Erythroblast (primary cell): Measurements from ENCODE around the gene WHRN.

Experiments
- DNase-seq, 2 experiments: peaks; one replicate each; lab custom pipeline; 2025; lab: John Stamatoyannopoulos, UW
- GATA1 ChIP-seq: IDR thresholded peaks from 2 replicates; pipeline ENCODE4 v1.6.1; 2011; ENCODE audit warnings: low read depth, mild to moderate bottlenecking, control low read depth, low read length, moderate library complexity
- POLR2A ChIP-seq: IDR thresholded peaks from 2 replicates; pipeline ENCODE4 v1.6.1; 2011; ENCODE audit warnings: mild to moderate bottlenecking, low read length

The WHRN gene

GRCh38 chr9:114525513-114525912, 20.2 kb upstream of the WHRN start:
- DNase-seq, result no peak
- TF ChIP-seq GATA1 (no peak), POLR2A (no peak)

DNA sequence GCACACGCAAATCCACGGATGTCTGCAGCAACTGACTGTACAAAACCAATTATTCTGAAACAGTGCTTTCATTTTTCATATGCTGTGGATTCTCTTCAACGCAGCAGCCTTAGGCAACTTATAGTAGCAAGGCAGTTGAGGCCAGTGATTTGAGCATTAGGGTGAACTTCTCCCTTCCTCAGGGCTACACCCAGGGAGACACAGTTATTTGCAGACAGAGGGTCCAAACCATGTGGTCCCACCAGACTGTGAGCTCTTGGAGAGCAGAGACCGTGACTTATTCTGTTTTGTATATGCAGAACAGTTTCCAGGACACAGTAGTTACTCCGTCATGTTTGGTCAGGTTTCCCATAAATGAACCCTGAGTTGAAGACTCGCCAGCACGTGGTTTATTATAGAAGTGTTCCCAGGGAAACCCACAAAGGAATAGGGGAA, 19.0 kb upstream of the WHRN start:
- DNase-seq, result no peak
- TF ChIP-seq POLR2A (no peak), GATA1 (no peak)

DNA sequence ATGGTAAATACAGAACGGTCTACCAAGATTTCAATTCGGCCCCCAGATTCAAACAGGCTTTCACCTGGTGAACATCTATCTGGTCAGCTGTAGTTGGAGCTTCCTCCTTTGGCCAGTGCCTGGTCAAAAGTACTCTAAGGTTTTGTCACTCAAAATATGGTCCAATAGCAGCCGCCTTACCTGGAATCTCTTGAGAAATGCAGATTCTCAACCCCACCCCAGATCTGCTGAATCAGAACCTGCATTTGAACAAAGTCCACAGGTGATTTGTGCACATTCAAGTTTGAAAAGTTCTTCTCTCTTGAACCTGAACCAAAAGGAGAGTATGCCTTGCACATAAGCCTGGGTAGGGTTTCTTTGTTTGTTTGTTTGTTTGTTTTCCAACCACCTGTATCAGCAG, 17.6 kb upstream of the WHRN start:
- no peak for DNase-seq
- TF ChIP-seq POLR2A (no peak), GATA1 (no peak)

DNA sequence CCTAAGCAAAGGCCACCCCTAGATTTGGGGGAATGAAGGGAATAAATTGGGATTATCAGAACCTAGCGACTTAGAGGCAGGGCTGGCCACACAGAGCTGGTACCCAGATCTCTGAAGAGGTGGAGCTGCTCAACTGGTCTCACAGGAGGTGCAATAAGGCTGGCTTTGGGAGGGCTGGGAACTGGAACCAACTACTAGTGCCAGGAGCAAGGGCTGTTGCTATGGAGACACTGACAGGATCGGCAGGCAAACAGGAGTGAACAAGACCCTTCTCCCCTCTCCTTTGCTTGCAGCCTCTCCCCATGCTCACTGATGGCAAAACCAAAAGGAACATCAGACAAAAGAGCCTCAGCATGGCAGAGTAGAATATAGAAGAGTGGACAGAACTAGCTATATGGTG, 17.0 kb upstream of the WHRN start:
- TF ChIP-seq POLR2A (no peak), GATA1 (no peak)
- DNase-seq, result no peak

DNA sequence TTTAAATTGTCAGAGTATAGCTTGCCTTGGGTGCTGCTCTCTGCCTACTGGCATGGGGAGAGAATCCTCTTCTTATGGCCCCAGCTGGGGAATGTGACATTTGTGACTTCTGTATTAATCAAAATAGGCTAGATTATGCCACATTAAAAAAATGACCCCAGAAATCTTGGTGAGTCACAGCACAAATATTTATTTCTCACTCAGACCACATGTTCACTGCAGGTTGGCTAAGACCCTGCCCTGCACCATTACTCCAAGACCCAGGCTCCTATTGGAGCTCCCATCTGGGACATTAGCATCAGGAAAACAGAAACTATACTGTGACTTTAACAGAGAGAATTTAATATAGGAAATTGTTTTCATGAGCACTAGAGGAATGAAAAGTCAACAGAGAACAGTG, 16.6 kb upstream of the WHRN start:
- TF ChIP-seq POLR2A (no peak), GATA1 (no peak)
- no peak for DNase-seq

- DNase-seq, result no peak
These were observed 13.3 kb upstream of the WHRN start for GRCh38 chr9:114518599-114519022.

DNA sequence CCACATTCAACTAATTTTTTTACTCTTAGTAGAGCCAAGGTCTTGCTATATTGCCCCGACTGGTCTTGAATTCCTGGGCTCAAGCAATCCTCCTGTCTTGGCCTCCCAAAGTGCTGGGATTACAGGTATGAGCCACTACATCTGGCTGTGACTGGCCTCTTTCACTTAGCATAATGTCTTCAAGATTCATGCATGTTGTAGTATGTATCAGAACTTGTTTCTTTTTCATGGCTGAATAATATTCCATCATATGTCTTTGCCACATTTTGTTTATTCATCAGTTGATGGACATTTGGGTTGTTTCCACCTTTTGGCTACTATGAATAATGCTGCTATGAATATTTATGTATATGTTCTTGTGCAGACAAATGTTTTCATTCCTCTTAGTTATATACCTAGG, 12.8 kb upstream of the WHRN start:
- no peak for DNase-seq
- no peak for TF ChIP-seq POLR2A
- no peak for TF ChIP-seq GATA1

More at GRCh38 chr9:114518599-114519022, 13.3 kb upstream of the WHRN start:
- TF ChIP-seq POLR2A (no peak), GATA1 (no peak)

GRCh38 chr9:114516913-114517312, 11.6 kb upstream of the WHRN start:
- TF ChIP-seq GATA1 (no peak), POLR2A (no peak)
- no peak for DNase-seq

GRCh38 chr9:114515528-114515927, 10.3 kb upstream of the WHRN start:
- no peak for DNase-seq
- TF ChIP-seq POLR2A (no peak), GATA1 (no peak)

DNA sequence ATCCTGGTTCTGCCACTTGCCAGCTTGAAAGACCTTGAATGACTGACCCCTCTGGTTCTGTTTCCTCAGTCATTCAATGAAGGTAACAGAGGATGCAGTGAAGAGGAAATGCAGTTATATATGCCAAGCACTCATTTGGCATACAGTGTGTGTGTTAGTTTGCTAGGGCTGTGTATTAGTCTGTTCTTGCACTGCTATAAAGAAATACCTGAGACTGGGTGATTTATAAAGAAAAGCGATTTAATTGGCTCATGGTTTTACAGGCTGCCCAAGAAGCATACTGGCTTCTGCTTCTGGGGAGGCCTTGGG, 8.6 kb upstream of the WHRN start:
- no peak for DNase-seq
- TF ChIP-seq POLR2A, result no peak
- TF ChIP-seq GATA1, result no peak

- no peak for DNase-seq
- TF ChIP-seq GATA1 (no peak), POLR2A (no peak)
These were observed 8.0 kb upstream of the WHRN start for GRCh38 chr9:114513055-114513958.

- no peak for DNase-seq
- TF ChIP-seq GATA1, result no peak
These were observed 7.0 kb upstream of the WHRN start for GRCh38 chr9:114511978-114512874.

GRCh38 chr9:114507726-114508125, 2.5 kb upstream of the WHRN start:
- TF ChIP-seq POLR2A, result no peak
- TF ChIP-seq GATA1, result no peak

DNA sequence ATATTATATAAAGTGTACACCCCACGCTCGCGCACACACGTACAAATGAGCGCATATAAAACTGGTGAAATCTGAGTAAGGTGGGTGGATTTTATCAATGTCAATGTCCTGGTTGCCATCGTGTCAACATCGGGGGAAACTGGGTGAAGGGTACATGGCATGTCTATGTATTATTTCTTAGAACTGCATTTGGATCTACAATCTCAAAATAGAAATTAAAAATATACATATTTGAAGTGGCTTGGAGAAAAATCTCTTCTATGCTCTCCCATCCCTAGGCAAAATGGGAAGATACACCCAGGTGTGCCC, 763 bp upstream of the WHRN start:
- DNase-seq, result no peak
- TF ChIP-seq POLR2A, result no peak
- TF ChIP-seq GATA1, result no peak

More at GRCh38 chr9:114507726-114508125, 2.5 kb upstream of the WHRN start:
- DNase-seq, result no peak
